Osteoblast (primary cell): ENCODE measurements around the gene MTHFS. TPM values are rescaled to one million over a fixed set of nuclear protein-coding genes. Genes with fewer than 3 reads are reported as not detected.
"Not testable (repeated sequence)": the region's sequence is repeated elsewhere in the genome, so short reads cannot be mapped to it uniquely, and the experiment has no call there.

Experiments
- DNase-seq: peaks from one replicate; pipeline ENCODE4 v3.0.0; 2011; ENCODE audit warnings: low spot score, mixed read lengths; ENCODE audit not compliant: insufficient read length; ENCODE audit errors: missing footprints
- H2AFZ ChIP-seq: 2 replicates; pipeline ENCODE4 v1.6.0; 2011; ENCODE audit warnings: mild to moderate bottlenecking, low read length
- H3K27ac ChIP-seq: 2 replicates; pipeline ENCODE4 v1.5.1; 2011; ENCODE audit warnings: mild to moderate bottlenecking, low read depth, low read length, moderate library complexity
- H3K27me3 ChIP-seq: 2 replicates; pipeline ENCODE4 v1.6.0; 2012; ENCODE audit warnings: mild to moderate bottlenecking, control low read depth, inconsistent platforms, low read length, moderate library complexity; ENCODE audit not compliant: insufficient read depth
- H3K36me3 ChIP-seq: 2 replicates; pipeline ENCODE4 v1.5.1; 2011; ENCODE audit warnings: mild to moderate bottlenecking, low read length, control low read depth, moderate library complexity; ENCODE audit not compliant: insufficient read depth
- H3K4me1 ChIP-seq: 2 replicates; pipeline ENCODE4 v1.5.1; 2011; ENCODE audit warnings: mild to moderate bottlenecking, low read length, control low read depth, moderate library complexity; ENCODE audit not compliant: insufficient read depth
- H3K4me2 ChIP-seq: 2 replicates; pipeline ENCODE4 v1.6.0; 2011; ENCODE audit warnings: mild to moderate bottlenecking, low read length; ENCODE audit not compliant: insufficient read depth
- H3K4me3 ChIP-seq: fragments of 200-600 bp; sonication (generic); 3 replicates; pipeline ENCODE4 v1.5.1; 2012; ENCODE audit warnings: mild to moderate bottlenecking, low read length, inconsistent platforms; ENCODE audit not compliant: insufficient read depth
- H3K79me2 ChIP-seq: 2 replicates; pipeline ENCODE4 v1.6.0; 2012; ENCODE audit warnings: mild to moderate bottlenecking, low read length, control low read depth, inconsistent platforms; ENCODE audit not compliant: insufficient read depth
- H3K9me3 ChIP-seq: 2 replicates; pipeline ENCODE4 v1.5.1; 2011; ENCODE audit warnings: low read depth, low read length, control low read depth
- H4K20me1 ChIP-seq: 2 replicates; pipeline ENCODE4 v1.6.0; 2012; ENCODE audit warnings: mild to moderate bottlenecking, low read length, control low read depth; ENCODE audit not compliant: insufficient read depth
- total RNA-seq: library from RNA; depleted of rRNA; stranded (reverse); fragments of >200 nt; gene quantifications from 2 replicates; pipeline ENCODE4 v1.2.3, GENCODE V29; 2012
- TF ChIP-seq, protein P1 (sequence below): IDR thresholded peaks from 2 replicates; pipeline ENCODE4 v1.5.1; 2011; ENCODE audit warnings: mild to moderate bottlenecking, low read depth, low read length, moderate library complexity; ENCODE audit errors: extremely low read depth

The MTHFS gene
- total RNA-seq, 1 donor, result 17.0 TPM

DNA sequence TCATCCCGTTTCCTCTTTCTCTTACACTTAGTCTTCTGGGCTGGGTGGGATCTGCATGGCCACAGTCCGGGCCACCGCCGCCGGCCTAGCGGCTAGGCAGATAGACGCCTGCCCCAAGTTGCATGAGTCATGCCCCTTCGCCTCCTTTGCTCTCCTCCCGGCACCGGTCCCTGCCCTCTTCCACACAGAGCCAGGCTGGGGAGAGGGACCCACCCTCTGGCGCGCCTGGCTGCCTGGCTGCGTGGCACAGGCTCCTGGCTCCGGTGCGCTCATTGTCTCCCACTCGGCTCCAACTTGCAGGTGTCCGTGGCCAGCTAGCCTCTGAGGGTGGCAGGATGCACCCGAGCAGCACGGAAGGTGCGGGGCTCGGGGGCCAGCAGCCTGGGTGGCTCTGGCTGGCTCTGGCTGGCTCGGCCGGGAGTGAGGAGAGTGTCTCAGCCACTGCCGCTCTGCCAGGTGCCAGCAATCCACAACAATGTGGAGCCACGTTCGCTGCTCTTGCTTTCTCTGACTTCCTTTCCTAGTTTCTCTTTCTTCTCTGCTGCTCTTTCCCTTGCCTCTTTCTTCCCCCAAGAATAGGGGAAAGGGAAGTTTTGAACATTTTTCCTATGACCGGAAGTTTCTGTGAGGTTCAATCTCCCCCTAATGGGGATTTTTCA lies 22.4 kb upstream of the MTHFS start:
- H4K20me1 ChIP-seq, result no peaks in the 10 kb centered on the region
- H3K4me3 ChIP-seq, result no peak overlapping the region
- no peak overlapping the region for H3K4me2 ChIP-seq
- no peaks in the 10 kb centered on the region for H3K27me3 ChIP-seq
- peaks cover 12% of the 10 kb centered on the region for H3K36me3 ChIP-seq
- H3K4me1 ChIP-seq, result peaks cover 7% of the 10 kb centered on the region
- peaks cover 26% of the 10 kb centered on the region for H3K79me2 ChIP-seq
- H3K27ac ChIP-seq, result no peak overlapping the region
- DNase-seq, result no peak
- H2AFZ ChIP-seq, result no peak overlapping the region
- peaks cover 26% of the 10 kb centered on the region for H3K9me3 ChIP-seq
- TF ChIP-seq, protein P1, sequence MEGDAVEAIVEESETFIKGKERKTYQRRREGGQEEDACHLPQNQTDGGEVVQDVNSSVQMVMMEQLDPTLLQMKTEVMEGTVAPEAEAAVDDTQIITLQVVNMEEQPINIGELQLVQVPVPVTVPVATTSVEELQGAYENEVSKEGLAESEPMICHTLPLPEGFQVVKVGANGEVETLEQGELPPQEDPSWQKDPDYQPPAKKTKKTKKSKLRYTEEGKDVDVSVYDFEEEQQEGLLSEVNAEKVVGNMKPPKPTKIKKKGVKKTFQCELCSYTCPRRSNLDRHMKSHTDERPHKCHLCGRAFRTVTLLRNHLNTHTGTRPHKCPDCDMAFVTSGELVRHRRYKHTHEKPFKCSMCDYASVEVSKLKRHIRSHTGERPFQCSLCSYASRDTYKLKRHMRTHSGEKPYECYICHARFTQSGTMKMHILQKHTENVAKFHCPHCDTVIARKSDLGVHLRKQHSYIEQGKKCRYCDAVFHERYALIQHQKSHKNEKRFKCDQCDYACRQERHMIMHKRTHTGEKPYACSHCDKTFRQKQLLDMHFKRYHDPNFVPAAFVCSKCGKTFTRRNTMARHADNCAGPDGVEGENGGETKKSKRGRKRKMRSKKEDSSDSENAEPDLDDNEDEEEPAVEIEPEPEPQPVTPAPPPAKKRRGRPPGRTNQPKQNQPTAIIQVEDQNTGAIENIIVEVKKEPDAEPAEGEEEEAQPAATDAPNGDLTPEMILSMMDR, result no peak

DNA sequence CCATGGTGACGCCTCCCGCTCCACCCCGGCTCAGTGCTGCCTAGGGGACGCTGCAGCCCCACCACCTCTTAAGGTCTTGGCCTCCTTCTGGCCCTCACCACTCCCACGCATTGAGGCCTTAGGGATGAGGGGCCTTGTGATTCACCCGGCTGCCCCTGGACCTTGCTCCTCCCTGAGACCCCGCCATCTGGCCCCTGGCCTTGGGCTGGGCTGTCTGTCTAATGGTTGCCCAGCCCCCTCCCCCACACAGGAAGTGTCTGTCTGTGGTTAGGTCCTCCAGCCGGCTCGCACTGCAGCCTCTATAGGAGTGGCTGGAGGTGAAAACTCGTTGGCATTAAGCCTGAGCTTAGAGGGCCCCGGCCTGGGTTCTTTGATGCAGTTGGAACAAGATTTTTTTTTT lies 21.5 kb upstream of the MTHFS start:
- Histone ChIP-seq H3K36me3 (peaks cover 12% of the 10 kb centered on the region), H3K79me2 (peaks cover 23% of the 10 kb centered on the region), H3K27ac (no peak overlapping the region), H2AFZ (no peak overlapping the region), H3K27me3 (no peaks in the 10 kb centered on the region), H3K4me2 (no peak overlapping the region), H4K20me1 (no peaks in the 10 kb centered on the region), H3K4me3 (no peak overlapping the region), H3K4me1 (peaks cover 6% of the 10 kb centered on the region), H3K9me3 (peaks cover 26% of the 10 kb centered on the region)
- no peak for DNase-seq
- TF ChIP-seq, protein P1, result no peak

DNA sequence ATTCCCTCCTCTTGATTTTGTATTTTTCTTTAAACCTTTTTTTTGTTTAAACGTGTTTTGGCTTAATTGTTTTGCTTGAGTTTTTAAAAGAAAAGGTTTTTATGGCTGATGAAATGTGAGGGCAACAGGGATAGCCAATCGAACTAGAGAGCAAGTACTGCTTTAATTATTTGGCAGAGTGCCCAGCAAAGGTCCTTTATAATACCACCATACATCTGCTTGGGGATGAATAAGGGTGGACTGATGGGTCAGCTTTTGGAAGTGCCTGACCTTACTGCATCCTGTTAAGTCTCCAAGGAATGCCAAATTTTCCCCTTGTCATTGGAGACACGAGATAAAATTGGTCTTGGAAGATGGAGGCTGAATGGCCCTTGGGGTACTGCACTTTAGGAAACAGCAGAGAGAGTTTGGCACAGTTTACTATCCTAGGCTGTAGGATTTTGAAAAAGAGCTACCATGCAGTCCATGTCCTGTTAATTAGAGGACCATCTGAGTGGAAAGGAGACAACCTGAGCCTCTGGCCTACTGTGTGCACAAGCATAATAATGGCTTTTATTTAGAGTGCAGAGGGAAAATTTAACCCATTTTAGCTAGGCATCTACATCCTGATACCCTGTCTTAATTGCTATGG lies 19.8 kb upstream of the MTHFS start:
- Histone ChIP-seq H3K27ac (no peak overlapping the region), H2AFZ (no peak overlapping the region), H3K79me2 (peaks cover 10% of the 10 kb centered on the region), H3K4me2 (no peak overlapping the region), H3K36me3 (peaks cover 12% of the 10 kb centered on the region), H4K20me1 (no peaks in the 10 kb centered on the region), H3K27me3 (no peaks in the 10 kb centered on the region), H3K4me1 (no peaks in the 10 kb centered on the region), H3K4me3 (no peak overlapping the region), H3K9me3 (peaks cover 26% of the 10 kb centered on the region)
- TF ChIP-seq, protein P1, result no peak
- no peak for DNase-seq

DNA sequence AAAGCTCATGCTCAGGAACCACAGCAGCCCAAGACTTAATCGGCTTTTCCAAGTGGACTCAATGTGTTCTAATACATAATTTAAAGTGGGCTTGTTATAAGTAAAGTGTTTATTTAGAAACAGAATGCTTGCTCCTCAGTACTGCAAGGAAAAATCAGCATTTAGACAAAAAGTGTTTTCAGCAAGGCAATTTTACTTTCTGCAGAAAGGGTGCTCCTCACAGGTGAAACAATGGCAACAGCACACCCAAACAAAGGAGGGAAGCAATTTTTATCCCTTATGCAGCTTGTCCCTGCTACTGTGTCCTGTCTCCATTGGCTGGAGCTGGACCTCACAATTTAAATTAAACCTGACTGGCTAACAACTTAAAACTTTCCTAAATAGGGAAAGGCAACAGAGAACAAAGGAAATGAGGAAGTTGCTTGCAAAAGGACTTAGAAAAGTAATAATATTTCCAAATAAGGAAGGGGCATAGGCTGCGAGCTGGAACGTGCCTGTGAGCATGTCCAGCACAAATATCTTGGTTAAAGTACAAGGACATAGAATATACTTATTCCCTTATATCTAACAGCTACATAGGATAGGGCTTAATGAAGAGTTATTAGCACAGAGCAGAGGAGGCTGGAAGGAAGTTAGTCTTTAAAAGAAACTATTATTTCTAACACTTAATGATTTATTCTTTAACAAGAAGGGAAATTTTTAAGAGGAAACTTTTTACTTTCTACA lies 19.1 kb upstream of the MTHFS start:
- Histone ChIP-seq H3K9me3 (peaks cover 26% of the 10 kb centered on the region), H3K36me3 (peaks cover 11% of the 10 kb centered on the region)
- H2AFZ ChIP-seq, H4K20me1 ChIP-seq, H3K27me3 ChIP-seq, H3K4me2 ChIP-seq, H3K4me1 ChIP-seq, H3K4me3 ChIP-seq, H3K79me2 ChIP-seq, H3K27ac ChIP-seq, DNase-seq: not testable (repeated sequence)
